HepG2 (cell line): ENCODE data around the gene MGA. TPM values are rescaled to one million over a fixed set of nuclear protein-coding genes. Genes with fewer than 3 reads are reported as not detected.

Experiments
- AHR ChIP-seq: IDR thresholded peaks from 2 replicates; pipeline ENCODE4 v1.6.1; 2018; ENCODE audit warnings: missing genetic modification reagents, missing compliant biosample characterization
- ATF3 ChIP-seq: sonication (generic); formaldehyde crosslinking; IDR thresholded peaks from 2 replicates; pipeline ENCODE4 v1.4.0; 2020; ENCODE audit warnings: missing genetic modification reagents
- BCL6 ChIP-seq: IDR thresholded peaks from 2 replicates; pipeline ENCODE4 v1.6.1; 2016; ENCODE audit warnings: missing genetic modification reagents, missing compliant biosample characterization
- CENPX ChIP-seq: sonication (generic); formaldehyde crosslinking; IDR thresholded peaks from 2 replicates; pipeline ENCODE4 v1.9.0; 2021; ENCODE audit warnings: mild to moderate bottlenecking, missing genetic modification reagents, moderate library complexity
- CREB1 ChIP-seq, 2 experiments: fragments of 450-650 bp in 1 of 2; IDR thresholded peaks; 2 replicates each; pipeline ENCODE4 v1.6.1; 2016 to 2017; ENCODE audit warnings: control low read depth in 1 of 2, mild to moderate bottlenecking in 1 of 2, missing compliant biosample characterization in 1 of 2, missing genetic modification characterization in 1 of 2
- DNMT3B ChIP-seq: conservative IDR thresholded peaks from 2 replicates; pipeline ENCODE4 v1.6.1; 2016; ENCODE audit warnings: missing biosample characterization, control low read depth
- E2F1 ChIP-seq: sonication (generic); formaldehyde crosslinking; IDR thresholded peaks from 2 replicates; pipeline ENCODE4 v1.5.0; 2020; ENCODE audit warnings: missing genetic modification reagents
- ELF1 ChIP-seq: sonication (generic); formaldehyde crosslinking; IDR thresholded peaks from 2 replicates; pipeline ENCODE4 v1.4.0; 2020; ENCODE audit warnings: missing genetic modification reagents
- FOXJ3 ChIP-seq: sonication (generic); formaldehyde crosslinking; IDR thresholded peaks from 2 replicates; pipeline ENCODE4 v1.4.0; 2020; ENCODE audit warnings: missing genetic modification reagents, mild to moderate bottlenecking, borderline replicate concordance
- FOXO4 ChIP-seq: sonication (generic); formaldehyde crosslinking; conservative IDR thresholded peaks from 2 replicates; pipeline ENCODE4 v1.8.1; 2023; ENCODE audit warnings: missing genetic modification reagents
- GPBP1L1 ChIP-seq: sonication (generic); formaldehyde crosslinking; IDR thresholded peaks from 2 replicates; pipeline ENCODE4 v1.5.0; 2020; ENCODE audit warnings: mild to moderate bottlenecking, missing genetic modification reagents
- LBX2 ChIP-seq: sonication (generic); formaldehyde crosslinking; IDR thresholded peaks from 2 replicates; pipeline ENCODE4 v1.5.0; 2020; ENCODE audit warnings: missing genetic modification reagents, mild to moderate bottlenecking, borderline replicate concordance
- MEIS1 ChIP-seq: sonication (generic); formaldehyde crosslinking; IDR thresholded peaks from 2 replicates; pipeline ENCODE4 v1.9.0; 2021; ENCODE audit warnings: mild to moderate bottlenecking, missing genetic modification reagents, moderate library complexity, borderline replicate concordance
- PHF8 ChIP-seq: sonication (generic); formaldehyde crosslinking; IDR thresholded peaks from 2 replicates; pipeline ENCODE4 v1.5.0; 2020; ENCODE audit warnings: missing genetic modification reagents
- PLRG1 ChIP-seq: fragments of 450-650 bp; conservative IDR thresholded peaks from 2 replicates; pipeline ENCODE4 v1.6.1; 2016
- POLR2G ChIP-seq: fragments of 200-400 bp; formaldehyde crosslinking; IDR thresholded peaks from 2 replicates; pipeline ENCODE4 v1.6.1; 2018; ENCODE audit warnings: mild to moderate bottlenecking, low read depth, low read length, moderate library complexity
- RCOR2 ChIP-seq: IDR thresholded peaks from 2 replicates; pipeline ENCODE4 v1.6.1; 2016; ENCODE audit warnings: missing biosample characterization, missing genetic modification reagents
- SNRNP70 ChIP-seq: fragments of 200-400 bp; formaldehyde crosslinking; IDR thresholded peaks from 2 replicates; pipeline ENCODE4 v1.6.1; 2017; ENCODE audit warnings: mild to moderate bottlenecking, low read depth, low read length, moderate library complexity
- ZFP36 ChIP-seq: fragments of 150-350 bp; IDR thresholded peaks from 2 replicates; pipeline ENCODE4 v1.6.1; 2018; ENCODE audit warnings: borderline replicate concordance, low read length, low read depth; ENCODE audit not compliant: partially characterized antibody
- ZMAT3 ChIP-seq: sonication (generic); formaldehyde crosslinking; conservative IDR thresholded peaks from 2 replicates; pipeline ENCODE4 v1.7.0; 2021; ENCODE audit warnings: missing genetic modification reagents
- ZNF24 ChIP-seq: fragments of 450-650 bp; IDR thresholded peaks from 2 replicates; pipeline ENCODE4 v1.6.1; 2017; ENCODE audit warnings: antibody characterized with exemption, mild to moderate bottlenecking
- ZNF34 ChIP-seq: sonication (generic); formaldehyde crosslinking; IDR thresholded peaks from 2 replicates; pipeline ENCODE4 v1.4.0; 2020; ENCODE audit warnings: mild to moderate bottlenecking, missing genetic modification reagents, borderline replicate concordance
- ZNF383 ChIP-seq: sonication (generic); formaldehyde crosslinking; IDR thresholded peaks from 2 replicates; pipeline ENCODE4 v1.4.0; 2020; ENCODE audit warnings: missing genetic modification reagents, mild to moderate bottlenecking, borderline replicate concordance
- ZNF572 ChIP-seq: sonication (generic); formaldehyde crosslinking; IDR thresholded peaks from 2 replicates; pipeline ENCODE4 v1.5.1; 2020; ENCODE audit warnings: mild to moderate bottlenecking, missing genetic modification reagents
- polyA plus RNA-seq, 8 experiments: library from polyadenylated mRNA; depleted of rRNA in 3 of 8; stranded (reverse) in 7 of 8; unstranded in 1 of 8; fragments of >200 nt; fragmentation: Illumina TruSeq in 4 of 8; extraction: Trizol in 4 of 8; gene quantifications; 2 replicates each; pipeline versions ENCODE4 v1.2.1 to v1.2.3, GENCODE V29; 2011 to 2016; ENCODE audit warnings: low read depth in 4 of 8, missing spikeins in 1 of 8, mixed read lengths in 1 of 8; ENCODE audit not compliant: insufficient read depth in 1 of 8
- total RNA-seq, 5 experiments: library from RNA; depleted of rRNA; stranded (reverse); fragments of >200 nt; fragmentation: Illumina TruSeq; extraction: Trizol; gene quantifications; 2 replicates each; pipeline ENCODE4 v1.2.3, GENCODE V29; 2016; ENCODE audit warnings: low read depth in 1 of 5

MGA gene
- total and polyA plus RNA-seq, 2 of the 13 experiments (the other 11 are each of a cell fraction or from before 2014, with no cell fraction given) = 5.3 to 59.0 TPM

GRCh38 chr15:41774062-41774881 is 114.1 kb downstream of the MGA start, which contains the start of gene MAPKBP1 (continued):
- 0 out of 2 replicates have a peak, but pooled peaks have one; percentile 10 for TF ChIP-seq ATF3 (CRISPR knock-in tag)
- TF ChIP-seq CREB1 (IDR thresholded peaks at IDR 0.05) = peak; percentile 60; the same call in 1 of the 2 replicates
- TF ChIP-seq CREB1 (CRISPR knock-in tag; IDR thresholded peaks at IDR 0.05) = peak; percentile 63; the same call in 1 of the 2 replicates
- TF ChIP-seq E2F1 (CRISPR knock-in tag) = peak; percentile 44; the same call in 1 of the 2 replicates
- no peak for TF ChIP-seq SNRNP70
- 0 out of 2 replicates have a peak, but pooled peaks have one; percentile 41 for TF ChIP-seq ZNF34
- TF ChIP-seq GPBP1L1 = no peak
- no peak; the same call in 1 of the 2 replicates for TF ChIP-seq RCOR2 (CRISPR knock-in tag)
- peak; percentile 58; the same call in 1 of the 2 replicates for TF ChIP-seq FOXJ3 (CRISPR knock-in tag)
- TF ChIP-seq CENPX (CRISPR knock-in tag) = no peak
- peak; percentile 79; the same call in 1 of the 2 replicates for TF ChIP-seq ELF1
- peak; percentile 61; the same call in 1 of the 2 replicates for TF ChIP-seq ZNF383 (CRISPR knock-in tag)
- 0 out of 2 replicates have a peak, but pooled peaks have one; percentile 53 for TF ChIP-seq LBX2
- TF ChIP-seq DNMT3B (CRISPR knock-in tag) = no peak
- peak; percentile 68 for TF ChIP-seq POLR2G
- TF ChIP-seq ZMAT3 (CRISPR knock-in tag) = peak; percentile 98
- TF ChIP-seq ZNF24 = no peak
- peak; percentile 85; the same call in 1 of the 2 replicates for TF ChIP-seq ZNF572 (CRISPR knock-in tag)
- peak; percentile 77 for TF ChIP-seq PHF8 (CRISPR knock-in tag)
- peak; percentile 84 for TF ChIP-seq MEIS1 (CRISPR knock-in tag)
- peak; percentile 81 for TF ChIP-seq AHR (CRISPR knock-in tag)
- TF ChIP-seq PLRG1 = no peak
- peak; percentile 92; the same call in 1 of the 2 replicates for TF ChIP-seq FOXO4
- peak; percentile 65 for TF ChIP-seq BCL6
- TF ChIP-seq ZFP36 = no peak
